BJ (cell line): ENCODE data around the gene MRPL16. TPM values are rescaled to one million over a fixed set of nuclear protein-coding genes. Genes with fewer than 3 reads are reported as not detected.
"Not testable (repeated sequence)": the region's sequence is repeated elsewhere in the genome, so short reads cannot be mapped to it uniquely, and the experiment has no call there.

Experiments used
- CTCF ChIA-PET: fragments of 350-600 bp; formaldehyde crosslinking; extraction: SDS; loops from one replicate; lab custom pipeline; 2021; ENCODE audit warnings: antibody characterized with exemption, inconsistent platforms; lab: Yijun Ruan, JAX
- POLR2A ChIA-PET: fragments of 300-600 bp; sonication (Branson Sonifier 250); formaldehyde crosslinking; extraction: SDS; loops from one replicate; lab custom pipeline; 2021; ENCODE audit warnings: antibody characterized with exemption; lab: Charles Lee
- DNase-seq: peaks from one replicate; pipeline ENCODE4 v3.0.0-alpha.2; 2011; ENCODE audit warnings: low read depth
- H3K27me3 ChIP-seq: 2 replicates; pipeline ENCODE4 v1.6.0; 2011; ENCODE audit warnings: low read length; ENCODE audit not compliant: control insufficient read depth, insufficient read depth
- H3K36me3 ChIP-seq: 2 replicates; pipeline ENCODE4 v1.5.1; 2011; ENCODE audit warnings: low read length; ENCODE audit not compliant: control insufficient read depth, insufficient read depth
- H3K4me3 ChIP-seq: 2 replicates; pipeline ENCODE4 v1.5.1; 2011; ENCODE audit warnings: low read depth, mild to moderate bottlenecking, control low read depth, low read length
- polyA plus RNA-seq: library from polyadenylated mRNA; depleted of rRNA; stranded (reverse); fragments of >200 nt; gene quantifications from 2 replicates; pipeline ENCODE4 v1.2.3, GENCODE V29; 2011
- TF ChIP-seq, protein P1 (sequence below): IDR thresholded peaks from 2 replicates; pipeline ENCODE4 v1.5.1; 2011; ENCODE audit warnings: low read depth, mild to moderate bottlenecking, control low read depth, inconsistent platforms, low read length, moderate library complexity; ENCODE audit not compliant: insufficient read depth

MRPL16 gene
- polyA plus RNA-seq, 1 experiment = 47.0 TPM

DNA sequence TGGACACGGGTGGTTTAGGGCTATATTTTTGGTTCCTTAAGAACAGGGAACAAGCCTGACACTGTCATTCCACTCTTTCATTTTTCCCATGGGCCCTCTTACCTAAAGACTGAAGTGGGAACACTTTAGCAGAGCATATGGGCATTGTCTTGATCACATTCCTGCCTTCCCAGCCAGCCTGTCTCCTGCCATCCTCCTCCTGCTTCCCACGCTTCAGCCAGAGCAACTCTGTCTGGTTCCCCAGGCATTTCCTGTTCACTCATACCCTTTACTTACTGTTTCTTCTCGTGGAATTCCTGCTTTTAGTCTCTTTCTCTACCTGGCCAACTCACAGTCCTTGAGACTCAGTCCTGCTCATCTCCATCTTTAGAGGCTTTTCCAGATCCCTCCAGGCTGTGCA is 22.8 kb downstream of the MRPL16 start:
- POLR2A ChIA-PET = no interaction called here
- TF ChIP-seq, protein P1, sequence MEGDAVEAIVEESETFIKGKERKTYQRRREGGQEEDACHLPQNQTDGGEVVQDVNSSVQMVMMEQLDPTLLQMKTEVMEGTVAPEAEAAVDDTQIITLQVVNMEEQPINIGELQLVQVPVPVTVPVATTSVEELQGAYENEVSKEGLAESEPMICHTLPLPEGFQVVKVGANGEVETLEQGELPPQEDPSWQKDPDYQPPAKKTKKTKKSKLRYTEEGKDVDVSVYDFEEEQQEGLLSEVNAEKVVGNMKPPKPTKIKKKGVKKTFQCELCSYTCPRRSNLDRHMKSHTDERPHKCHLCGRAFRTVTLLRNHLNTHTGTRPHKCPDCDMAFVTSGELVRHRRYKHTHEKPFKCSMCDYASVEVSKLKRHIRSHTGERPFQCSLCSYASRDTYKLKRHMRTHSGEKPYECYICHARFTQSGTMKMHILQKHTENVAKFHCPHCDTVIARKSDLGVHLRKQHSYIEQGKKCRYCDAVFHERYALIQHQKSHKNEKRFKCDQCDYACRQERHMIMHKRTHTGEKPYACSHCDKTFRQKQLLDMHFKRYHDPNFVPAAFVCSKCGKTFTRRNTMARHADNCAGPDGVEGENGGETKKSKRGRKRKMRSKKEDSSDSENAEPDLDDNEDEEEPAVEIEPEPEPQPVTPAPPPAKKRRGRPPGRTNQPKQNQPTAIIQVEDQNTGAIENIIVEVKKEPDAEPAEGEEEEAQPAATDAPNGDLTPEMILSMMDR = no peak
- DNase-seq = no peak
- CTCF ChIA-PET = interaction anchor here (0.9 to 1.3 kb wide), 2 partner anchors 21 to 33 kb away, joined by 3 to 5 read pairs; partner anchors contain the start of gene STX3
- no peaks in the 10 kb centered on the region; the same call in 1 of the 2 replicates for H3K36me3 ChIP-seq
- no peaks in the 10 kb centered on the region for H3K27me3 ChIP-seq
- no peak overlapping the region for H3K4me3 ChIP-seq

- no peak for DNase-seq
- CTCF ChIA-PET = interaction anchor here (0.9 to 1.4 kb wide), 2 partner anchors 14 to 34 kb away, joined by 4 to 5 read pairs; no protein-coding TSS in a partner anchor
- Histone ChIP-seq H3K4me3 (no peak overlapping the region), H3K27me3 (no peaks in the 10 kb centered on the region), H3K36me3 (no peaks in the 10 kb centered on the region; the same call in 1 of the 2 replicates)
- TF ChIP-seq, protein P1 = no peak
- POLR2A ChIA-PET = no interaction called here
Observed at GRCh38 chr11:59787255-59787588, 23.4 kb downstream of the MRPL16 start.

- ChIA-PET CTCF (interaction anchor here (0.8 to 1.9 kb wide), 4 partner anchors 10 to 31 kb away, joined by 4 to 7 read pairs (median 6); partner anchors contain the start of gene STX3), POLR2A (no interaction called here)
- DNase-seq = no peak
- Histone ChIP-seq H3K36me3 (no peaks in the 10 kb centered on the region; the same call in 1 of the 2 replicates), H3K27me3 (no peaks in the 10 kb centered on the region), H3K4me3 (no peak overlapping the region)
- TF ChIP-seq, protein P1 = no peak
Observed at GRCh38 chr11:59785818-59786217, 24.8 kb downstream of the MRPL16 start.

DNA sequence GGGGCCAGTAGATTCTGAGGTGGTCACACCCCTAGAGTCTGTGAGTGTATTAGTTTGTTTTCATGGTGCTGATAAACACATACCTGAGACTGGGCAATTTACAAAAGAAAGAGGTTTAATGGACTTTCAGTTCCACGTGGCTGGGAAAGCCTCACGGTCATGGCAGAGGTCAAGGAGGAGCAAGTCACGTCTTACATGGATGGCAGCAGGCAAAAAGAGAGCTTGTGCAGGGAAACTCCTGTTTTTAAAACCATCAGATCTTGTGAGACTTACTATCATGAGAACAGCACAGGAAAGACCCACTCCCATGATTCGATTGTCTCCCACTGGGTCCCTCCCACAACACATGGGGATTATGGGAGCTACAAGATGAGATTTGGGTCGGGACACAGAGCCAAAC is 26.1 kb downstream of the MRPL16 start:
- CTCF ChIA-PET = interaction anchor here (1.6 to 1.9 kb wide), 2 partner anchors 17 to 30 kb away, joined by 7 read pairs; partner anchors contain the start of gene STX3
- H3K36me3 ChIP-seq, POLR2A ChIA-PET, H3K4me3 ChIP-seq, DNase-seq, H3K27me3 ChIP-seq: not testable (repeated sequence)

DNA sequence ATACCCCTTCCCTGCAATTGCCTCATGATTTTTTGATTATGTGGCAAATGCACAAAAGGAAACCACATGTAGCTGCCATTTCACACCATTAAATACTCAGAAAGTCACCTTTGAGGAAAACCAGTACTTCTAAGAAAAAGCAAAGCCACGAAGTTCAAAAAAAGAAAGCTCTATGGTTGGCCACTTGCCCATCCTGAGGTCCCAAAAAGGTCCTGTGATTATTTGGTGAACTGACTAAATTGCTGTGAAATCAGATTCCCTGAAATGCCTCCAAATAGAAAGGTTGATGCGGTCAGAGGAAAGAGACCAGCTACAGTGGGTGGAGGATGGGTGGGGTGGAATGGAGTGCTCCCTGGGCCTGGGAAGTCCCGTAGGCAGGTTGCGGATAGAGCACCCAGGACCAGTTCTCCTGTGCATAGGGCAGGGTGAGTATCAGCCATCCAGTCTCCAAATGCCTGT is 26.9 kb downstream of the MRPL16 start:
- ChIA-PET CTCF (no interaction called here), POLR2A (no interaction called here)
- Histone ChIP-seq H3K27me3 (no peaks in the 10 kb centered on the region), H3K4me3 (no peak overlapping the region), H3K36me3 (no peaks in the 10 kb centered on the region)
- no peak for DNase-seq
- TF ChIP-seq, protein P1 = no peak

DNA sequence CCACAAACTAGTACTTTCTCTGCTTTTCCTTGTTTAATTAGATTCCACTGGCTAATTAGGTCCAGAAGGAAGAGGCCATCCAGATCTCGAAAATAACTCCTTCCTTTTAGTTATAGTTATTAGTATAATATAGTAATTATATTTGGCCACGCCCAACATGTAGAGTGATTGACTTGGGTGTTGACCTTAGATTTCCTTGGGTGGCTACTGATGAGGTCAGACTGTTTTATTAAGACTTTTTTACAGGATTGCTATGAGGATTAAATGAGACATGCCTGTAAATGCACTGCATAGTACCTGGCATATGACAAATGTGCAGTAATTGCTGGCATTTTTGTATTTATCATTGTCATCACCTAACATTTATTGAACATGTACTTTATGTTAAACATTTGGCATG is 28.5 kb downstream of the MRPL16 start:
- POLR2A ChIA-PET = no interaction called here

More for the DNA sequence above, 28.5 kb downstream of the MRPL16 start:
- Histone ChIP-seq H3K36me3 (no peaks in the 10 kb centered on the region), H3K27me3 (no peaks in the 10 kb centered on the region), H3K4me3 (no peak overlapping the region)
- DNase-seq = no peak
- CTCF ChIA-PET = interaction anchor here (0.6 kb wide), 2 partner anchors 29 to 245 kb away, joined by 3 to 4 read pairs; no protein-coding TSS in a partner anchor
- TF ChIP-seq, protein P1 = no peak
